Upper lobe of left lung (tissue), 4 donors: ENCODE data around the gene ANO5.

Experiments
- POLR2A ChIP-seq, 4 donors: fragments of 450-650 bp; IDR thresholded peaks; one replicate each; pipeline ENCODE4 v1.5.1; 2016 to 2017; ENCODE audit warnings: antibody characterized with exemption in 4 of 4, mild to moderate bottlenecking in 2 of 4
- POLR2AphosphoS5 ChIP-seq, 2 donors: sonication (generic); formaldehyde crosslinking; IDR thresholded peaks; one replicate each; pipeline ENCODE4 v1.5.1; 2017; ENCODE audit warnings: antibody characterized with exemption in 2 of 2
- TF ChIP-seq, protein P1 (sequence below), 6 experiments: fragments of 450-650 bp in 4 of 6; fragments of 200-600 bp in 2 of 6; sonication (generic) in 2 of 6; IDR thresholded peaks; one replicate each; pipeline ENCODE4 v1.5.1; 2016 to 2019; ENCODE audit warnings: antibody characterized with exemption in 6 of 6

DNA sequence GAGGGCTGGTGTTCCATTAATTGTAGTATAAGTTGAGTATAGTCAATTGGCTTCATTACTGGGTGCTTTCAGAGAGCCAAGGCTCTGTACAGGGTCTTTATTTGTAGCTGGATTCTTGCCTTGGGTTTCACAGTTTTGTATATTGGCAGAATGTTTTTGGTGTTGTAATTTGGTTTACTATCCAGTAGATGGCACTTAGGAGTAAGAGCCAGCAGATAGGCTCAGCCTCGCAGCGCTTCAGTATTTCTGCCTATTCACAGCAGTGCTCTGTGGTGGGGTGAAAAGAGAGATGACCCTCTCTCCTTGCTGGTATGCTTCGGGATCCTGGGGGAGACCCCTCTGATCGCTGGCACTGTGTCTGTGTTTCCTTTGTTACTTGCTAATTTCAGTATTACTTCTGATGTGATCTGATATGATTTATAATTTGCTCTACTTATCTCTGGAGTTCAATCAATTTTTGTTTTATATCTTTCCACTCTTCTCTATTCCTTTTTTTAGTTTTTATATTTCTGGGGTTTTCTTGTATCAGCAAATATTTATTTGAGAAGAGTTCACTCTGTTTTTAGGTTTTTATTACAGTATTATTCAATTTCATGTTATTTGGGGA, 52.2 kb downstream of the ANO5 start:
- TF ChIP-seq POLR2A (IDR thresholded peaks at IDR 0.05) (no peak), POLR2AphosphoS5 (IDR thresholded peaks at IDR 0.05) (no peak)
- TF ChIP-seq, protein P1, sequence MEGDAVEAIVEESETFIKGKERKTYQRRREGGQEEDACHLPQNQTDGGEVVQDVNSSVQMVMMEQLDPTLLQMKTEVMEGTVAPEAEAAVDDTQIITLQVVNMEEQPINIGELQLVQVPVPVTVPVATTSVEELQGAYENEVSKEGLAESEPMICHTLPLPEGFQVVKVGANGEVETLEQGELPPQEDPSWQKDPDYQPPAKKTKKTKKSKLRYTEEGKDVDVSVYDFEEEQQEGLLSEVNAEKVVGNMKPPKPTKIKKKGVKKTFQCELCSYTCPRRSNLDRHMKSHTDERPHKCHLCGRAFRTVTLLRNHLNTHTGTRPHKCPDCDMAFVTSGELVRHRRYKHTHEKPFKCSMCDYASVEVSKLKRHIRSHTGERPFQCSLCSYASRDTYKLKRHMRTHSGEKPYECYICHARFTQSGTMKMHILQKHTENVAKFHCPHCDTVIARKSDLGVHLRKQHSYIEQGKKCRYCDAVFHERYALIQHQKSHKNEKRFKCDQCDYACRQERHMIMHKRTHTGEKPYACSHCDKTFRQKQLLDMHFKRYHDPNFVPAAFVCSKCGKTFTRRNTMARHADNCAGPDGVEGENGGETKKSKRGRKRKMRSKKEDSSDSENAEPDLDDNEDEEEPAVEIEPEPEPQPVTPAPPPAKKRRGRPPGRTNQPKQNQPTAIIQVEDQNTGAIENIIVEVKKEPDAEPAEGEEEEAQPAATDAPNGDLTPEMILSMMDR (IDR thresholded peaks at IDR 0.05), result peak; percentile 9 to 56 (median 38)
